A549 (cell line): Measurements from ENCODE around the gene PSMG1. TPM values are rescaled to one million over a fixed set of nuclear protein-coding genes. Genes with fewer than 3 reads are reported as not detected.

Source experiments
- polyA plus RNA-seq, 4 experiments: library from polyadenylated mRNA; depleted of rRNA in 3 of 4; stranded (reverse); fragments of >200 nt; fragmentation: RNase III in 1 of 4; extraction: RNeasy Plus Mini Kit Qiagen cat#74134 plus additional on column Dnase treatment in 1 of 4; gene quantifications; 2 replicates in 3 of 4; 3 replicates in 1 of 4; pipeline ENCODE4 v1.2.3, GENCODE V29; 2011 to 2017

The PSMG1 gene
- polyA plus RNA-seq, 2 of the 4 experiments (the other 2 are of a cell fraction): 95.8 to 96.0 TPM

Other genes starting within 250 kb of the PSMG1 start
- 15.0 and 22.2 TPM in 2 replicates for gene BRWD1, start 130.2 kb upstream of the PSMG1 start, polyA plus RNA-seq (2011; rRNA removed)
- gene BRWD1, start 130.2 kb upstream of the PSMG1 start, polyA plus RNA-seq (2017; fragmentation: RNase III; extraction: RNeasy Plus Mini Kit Qiagen cat#74134 plus additional on column Dnase treatment): 6.4 to 6.9 TPM (median 6.6 TPM) in 3 replicates
- 173 and 222 TPM in 2 replicates for gene HMGN1, start 165.6 kb upstream of the PSMG1 start, polyA plus RNA-seq (2011; rRNA removed)
- gene HMGN1, start 165.6 kb upstream of the PSMG1 start, polyA plus RNA-seq (2017; fragmentation: RNase III; extraction: RNeasy Plus Mini Kit Qiagen cat#74134 plus additional on column Dnase treatment): 256 to 269 TPM (median 265 TPM) in 3 replicates